ENCODE data around the gene CYB5B.

Gene CYB5B

DNA sequence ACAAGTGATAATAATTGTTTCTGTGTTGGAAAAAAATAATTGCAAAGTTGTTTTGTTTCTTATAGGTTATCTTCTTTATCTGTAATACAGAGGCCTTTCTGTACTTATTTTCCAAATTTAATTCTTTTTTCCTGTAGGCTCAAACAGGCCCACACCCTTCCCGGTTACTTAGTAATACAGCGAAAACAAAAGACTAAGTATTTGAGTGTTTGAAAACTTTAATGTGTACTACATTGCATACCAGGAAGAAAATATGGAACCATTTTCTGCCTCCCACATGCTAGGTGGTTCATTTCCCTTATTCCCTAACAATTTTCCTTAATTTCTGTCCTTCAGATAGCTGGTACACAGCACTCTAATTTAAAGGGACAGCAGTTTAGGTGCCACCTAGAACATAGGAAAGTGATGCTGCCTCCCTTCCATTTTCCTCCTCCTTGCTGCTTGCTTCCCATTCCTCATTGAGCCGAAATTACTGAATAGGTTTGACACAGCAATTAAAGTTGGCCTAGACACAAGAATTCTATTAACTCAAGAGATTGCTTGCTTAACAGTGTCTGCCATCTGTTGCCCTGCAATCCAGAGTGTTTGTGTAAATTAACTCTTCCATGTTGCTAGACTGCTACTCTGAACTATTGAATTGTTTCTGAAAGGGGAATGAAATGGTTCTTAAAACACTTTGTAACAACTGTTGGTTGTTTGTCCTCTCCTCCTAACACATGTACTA lies 24.2 kb downstream of the CYB5B start:
- no peak for DNase-seq (ENCODE audit: low spot score)

DNA sequence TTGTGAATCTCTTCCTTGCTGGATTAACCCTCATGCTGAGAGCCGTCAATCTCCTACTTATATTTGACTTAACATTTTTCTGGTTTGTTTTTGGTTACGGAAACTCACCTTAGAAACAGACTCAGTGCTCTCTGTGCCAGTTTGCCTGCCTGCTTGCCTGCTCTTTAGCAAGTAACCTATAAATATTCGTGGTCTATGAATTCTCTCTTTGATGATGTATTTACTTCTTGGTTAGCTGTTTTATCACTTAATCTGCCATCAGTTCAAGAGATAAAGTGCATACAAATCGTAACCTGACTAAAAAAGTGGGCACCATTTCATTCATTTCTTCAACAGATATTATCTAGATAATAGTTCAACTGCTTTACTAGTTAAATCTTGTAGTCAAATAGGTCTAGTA lies 26.7 kb downstream of the CYB5B start:
- DNase-seq (ENCODE audit: low spot score), result no peak

- DNase-seq (ENCODE audit: low spot score), result no peak
Measured at GRCh38 chr16:69453936-69454335, 29.5 kb downstream of the CYB5B start.

- no peak for DNase-seq (ENCODE audit: low spot score)
Measured at GRCh38 chr16:69463876-69464275, 39.5 kb downstream of the CYB5B start.

DNA sequence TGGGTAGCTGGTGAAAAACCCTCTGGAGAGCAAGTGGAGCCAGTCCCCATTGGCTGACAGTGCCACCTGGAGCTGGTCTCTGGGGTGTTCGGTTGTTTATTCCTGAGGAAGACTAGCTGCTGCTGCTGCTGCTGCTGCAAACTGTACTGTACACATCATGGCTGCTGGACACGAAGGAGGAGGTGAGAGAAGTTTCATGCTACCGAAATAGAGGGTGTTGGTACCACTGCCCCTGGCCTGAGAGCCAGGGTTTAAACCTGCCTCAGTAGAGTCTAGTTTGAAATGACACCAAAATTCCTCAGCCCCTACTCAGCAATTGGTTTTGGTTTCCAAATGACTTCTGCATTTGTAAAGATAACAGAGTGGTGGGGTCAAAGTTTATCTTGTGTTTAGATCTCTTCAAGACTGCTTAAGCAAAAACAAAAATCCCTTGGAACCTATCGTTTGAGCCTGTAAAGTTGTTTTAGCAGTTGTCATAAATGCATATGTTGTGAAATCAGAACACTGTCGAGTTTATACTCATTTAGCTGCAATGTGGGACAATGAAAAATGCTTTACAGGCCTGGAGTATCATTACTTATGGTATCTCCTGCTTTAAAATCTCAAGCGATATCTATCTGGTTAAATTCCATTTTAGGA lies 40.8 kb downstream of the CYB5B start:
- no peak for DNase-seq (ENCODE audit: low spot score)

DNA sequence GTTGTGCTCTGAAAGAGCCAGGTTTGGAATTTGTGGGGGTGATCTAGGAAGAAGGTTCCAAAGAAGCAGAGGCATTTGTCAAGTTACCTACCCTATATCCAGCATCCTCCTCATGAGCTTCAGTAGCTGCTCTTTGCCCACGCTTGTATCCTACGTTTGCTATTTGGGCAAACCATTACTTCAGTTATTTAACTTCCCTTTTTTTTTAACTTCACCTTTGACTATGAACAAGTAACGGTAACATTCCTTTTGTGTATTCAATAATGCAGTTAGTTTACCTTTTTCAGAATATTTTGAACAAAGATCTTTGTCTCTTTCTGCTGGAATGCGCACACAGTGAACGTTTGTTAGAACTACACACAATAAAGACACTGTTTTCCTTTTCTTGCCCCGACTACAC lies 41.5 kb downstream of the CYB5B start:
- DNase-seq (ENCODE audit: low spot score), result no peak

- no peak for DNase-seq (ENCODE audit: low spot score)
Measured at GRCh38 chr16:69466547-69466946, 42.1 kb downstream of the CYB5B start.

GRCh38 chr16:69467080-69467479 lies 42.7 kb downstream of the CYB5B start:
- DNase-seq (ENCODE audit: low spot score), result no peak

DNA sequence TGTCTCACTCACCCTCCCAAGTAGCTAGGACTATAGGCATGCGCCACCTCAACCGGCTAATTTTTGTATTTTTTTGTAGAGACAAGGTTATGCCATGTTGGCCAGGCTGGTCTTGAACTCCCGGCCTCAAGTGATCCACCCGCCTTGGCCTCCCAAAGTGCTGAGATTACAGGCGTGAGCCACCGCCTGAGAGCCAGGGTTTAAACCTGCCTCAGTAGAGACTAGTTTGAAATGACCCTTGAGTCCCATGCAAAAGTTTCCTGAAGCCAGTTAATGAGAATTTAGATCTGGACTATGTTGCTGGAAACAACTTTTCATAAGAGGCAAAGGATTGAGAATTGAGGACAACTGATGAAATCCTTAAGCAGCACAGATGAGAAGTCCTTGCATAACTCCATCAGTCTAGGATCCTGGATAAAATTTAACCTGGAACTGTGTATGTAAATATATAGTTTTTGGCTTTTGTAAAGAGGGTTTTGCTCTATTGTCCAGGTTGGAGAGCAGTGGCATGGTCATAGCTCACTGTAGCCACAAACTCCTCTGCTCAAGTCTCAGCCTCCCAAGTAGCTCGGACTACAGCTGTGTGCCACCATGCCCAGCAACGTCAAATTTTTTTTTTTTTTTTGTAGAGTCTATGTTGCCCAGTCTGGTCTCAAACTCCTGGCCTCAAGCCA lies 43.2 kb downstream of the CYB5B start:
- DNase-seq (ENCODE audit: low spot score), result no peak

DNA sequence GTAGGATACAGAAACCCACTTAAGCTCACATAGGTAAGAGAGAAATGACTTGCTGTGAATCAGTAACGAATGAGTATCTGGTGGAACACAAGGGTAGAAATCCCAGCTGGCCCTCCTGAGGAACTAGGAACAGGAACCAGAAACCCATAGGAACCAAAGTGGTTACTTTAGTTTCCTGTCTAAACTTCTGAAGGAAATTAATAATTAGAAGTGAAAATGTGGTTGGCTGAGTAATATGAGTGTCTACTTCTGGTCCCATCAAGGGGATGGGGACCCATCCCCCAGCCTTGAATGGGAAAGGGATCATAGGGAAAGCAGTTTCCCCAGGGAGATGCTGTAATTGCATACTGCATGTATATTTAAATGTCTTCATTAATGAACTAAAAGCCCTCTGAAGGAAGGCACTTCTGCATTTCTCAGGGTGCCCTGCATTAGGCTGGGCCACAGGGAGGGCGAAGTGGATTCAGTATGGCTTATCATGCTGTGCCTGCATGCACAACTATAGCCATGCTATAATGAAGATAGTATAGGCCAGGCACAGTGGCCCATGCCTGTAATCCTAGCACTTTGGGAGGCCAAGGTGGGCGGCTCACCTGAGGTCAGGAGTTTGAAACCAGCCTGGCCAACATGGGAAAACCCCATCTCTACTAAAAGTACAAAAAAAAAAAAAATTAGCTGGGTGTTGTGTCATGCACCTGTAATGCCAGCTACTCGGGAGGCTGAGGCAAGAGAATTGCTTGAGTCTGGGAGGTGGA lies 45.6 kb downstream of the CYB5B start:
- DNase-seq (ENCODE audit: low spot score), result no peak

DNA sequence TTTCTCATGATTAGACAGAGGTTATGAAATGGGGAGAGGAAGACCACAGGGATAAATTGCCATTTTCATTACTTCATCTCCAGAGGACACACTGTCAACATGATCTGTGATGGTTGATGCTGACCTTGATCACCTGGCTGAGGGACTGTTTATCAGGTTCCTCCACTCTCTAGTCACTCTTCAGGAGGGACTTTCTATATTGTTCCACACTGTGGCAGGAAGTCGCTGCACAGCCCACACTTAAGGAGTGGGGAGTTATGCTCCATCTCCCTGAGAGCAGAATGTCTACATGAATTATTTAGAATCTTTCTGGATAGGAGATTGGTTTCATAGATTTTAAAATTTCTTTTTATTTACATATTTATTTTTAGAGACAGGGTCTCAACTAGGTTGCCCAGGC lies 46.7 kb downstream of the CYB5B start:
- DNase-seq (ENCODE audit: low spot score), result no peak

- DNase-seq (ENCODE audit: low spot score), result no peak
Measured at GRCh38 chr16:69474408-69474807, 50.0 kb downstream of the CYB5B start.

- DNase-seq (ENCODE audit: low spot score), result no peak
Measured at GRCh38 chr16:69476920-69477443, 52.6 kb downstream of the CYB5B start.

DNA sequence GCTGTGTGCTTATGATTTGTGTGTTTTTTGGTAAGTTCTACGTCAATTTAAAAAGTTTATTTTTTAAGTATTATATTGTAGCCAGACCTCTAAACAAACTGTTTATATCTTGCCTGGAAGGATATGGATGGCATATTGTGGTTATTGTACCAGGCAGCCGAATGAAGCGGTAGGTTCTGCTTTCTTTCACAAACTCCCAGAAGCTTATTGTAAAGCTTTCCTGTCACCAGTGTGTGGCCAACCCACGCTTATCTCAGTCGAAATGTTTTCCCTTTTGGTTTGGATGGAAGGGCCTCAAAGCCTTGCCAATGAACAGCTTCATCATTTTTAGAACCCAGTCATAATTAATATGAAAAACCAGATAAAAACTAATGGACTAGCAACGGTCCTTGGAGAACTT lies 53.1 kb downstream of the CYB5B start:
- no peak for DNase-seq (ENCODE audit: low spot score)

GRCh38 chr16:69478685-69479084 lies 54.3 kb downstream of the CYB5B start:
- DNase-seq (ENCODE audit: low spot score), result no peak

- no peak for DNase-seq (ENCODE audit: low spot score)
Measured at GRCh38 chr16:69479775-69480174, 55.4 kb downstream of the CYB5B start.

- no peak for DNase-seq (ENCODE audit: low spot score)
Measured at GRCh38 chr16:69481901-69482341, 57.5 kb downstream of the CYB5B start.

DNA sequence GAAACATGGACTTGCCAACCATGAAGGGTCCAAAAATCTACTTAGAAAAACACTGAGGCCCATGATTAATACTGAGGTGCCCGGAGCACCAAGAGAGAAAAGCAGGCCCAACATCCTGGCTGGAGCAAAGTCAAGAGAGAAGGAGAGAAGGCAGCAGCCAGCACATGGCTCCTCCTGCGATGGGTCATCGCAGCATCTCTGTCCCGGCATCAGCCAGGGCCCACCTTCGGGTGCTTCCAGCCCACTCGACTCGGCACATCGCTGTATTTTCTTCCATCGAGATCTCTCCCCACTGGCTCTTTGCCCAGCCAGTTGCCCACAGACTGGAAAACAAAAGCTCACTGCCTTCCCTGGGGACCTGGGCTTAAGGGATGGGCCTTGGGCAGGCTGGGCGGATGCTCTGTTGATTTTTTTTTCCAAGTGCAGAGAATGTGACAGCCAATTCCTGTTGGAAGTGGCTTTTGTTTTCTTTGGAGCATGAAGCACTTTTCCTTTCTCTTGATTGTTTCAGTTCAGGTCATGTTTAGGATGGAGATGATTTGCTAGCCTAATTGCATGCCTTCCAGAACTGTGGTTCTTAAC lies 58.1 kb downstream of the CYB5B start:
- no peak for DNase-seq (ENCODE audit: low spot score)

GRCh38 chr16:69483611-69484010 lies 59.2 kb downstream of the CYB5B start:
- DNase-seq (ENCODE audit: low spot score), result peak; percentile 65

DNA sequence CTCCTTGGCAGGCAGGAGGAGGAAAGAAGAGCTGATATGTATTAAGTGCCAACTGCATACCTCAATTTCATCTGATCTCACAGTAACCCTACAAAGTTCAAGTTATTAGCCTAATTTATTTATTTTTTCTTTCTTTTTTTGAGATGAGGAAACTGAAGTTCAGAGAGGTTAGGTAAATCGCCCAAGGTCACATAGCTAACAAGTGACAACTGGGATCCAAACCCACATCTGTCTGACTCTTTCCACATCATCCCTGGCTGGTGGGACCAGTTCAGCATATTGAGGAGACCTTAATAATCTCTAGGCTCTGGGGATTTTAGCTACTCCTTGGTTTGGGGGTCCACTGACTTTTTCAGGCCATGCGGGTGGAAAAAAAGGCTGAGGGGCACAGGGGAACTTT lies 60.9 kb downstream of the CYB5B start:
- DNase-seq (ENCODE audit: low spot score), result no peak

GRCh38 chr16:69485816-69486215 lies 61.4 kb downstream of the CYB5B start:
- no peak for DNase-seq (ENCODE audit: low spot score)

GRCh38 chr16:69486272-69486671 lies 61.9 kb downstream of the CYB5B start:
- DNase-seq (ENCODE audit: low spot score), result no peak

All from ecto neural progenitor cell (in vitro differentiated cells).